GM21515 (cell line): ENCODE data around the gene RBFOX2.
"Not testable (repeated sequence)": the region's sequence is repeated elsewhere in the genome, so short reads cannot be mapped to it uniquely, and the experiment has no call there.

Source experiments
- ATAC-seq: cut with Tn5 transposase; IDR thresholded peaks from one replicate; pipeline ENCODE4 v1.9.1; 2021; ENCODE audit not compliant: unreplicated experiment

The RBFOX2 gene

GRCh38 chr22:35742342-35743100 is 286.1 kb downstream of the RBFOX2 start:
- no peak for ATAC-seq

GRCh38 chr22:35740616-35741015 is 288.0 kb downstream of the RBFOX2 start:
- no peak for ATAC-seq

GRCh38 chr22:35739931-35740380 is 288.7 kb downstream of the RBFOX2 start:
- no peak for ATAC-seq

- ATAC-seq, result no peak
Observed at GRCh38 chr22:35739076-35739930, 289.3 kb downstream of the RBFOX2 start.

- ATAC-seq, result not testable (repeated sequence)
Observed at GRCh38 chr22:35737886-35738285, 290.7 kb downstream of the RBFOX2 start.

GRCh38 chr22:35736701-35737100 is 291.9 kb downstream of the RBFOX2 start:
- ATAC-seq, result no peak

GRCh38 chr22:35736166-35736565 is 292.5 kb downstream of the RBFOX2 start:
- ATAC-seq, result no peak

GRCh38 chr22:35735542-35735941 is 293.1 kb downstream of the RBFOX2 start:
- ATAC-seq, result no peak

GRCh38 chr22:35734517-35734827 is 294.2 kb downstream of the RBFOX2 start:
- no peak for ATAC-seq

GRCh38 chr22:35733791-35734516 is 294.7 kb downstream of the RBFOX2 start:
- no peak for ATAC-seq

- ATAC-seq, result no peak
Observed at GRCh38 chr22:35733036-35733435, 295.6 kb downstream of the RBFOX2 start.

- ATAC-seq, result no peak
Observed at GRCh38 chr22:35732116-35732515, 296.5 kb downstream of the RBFOX2 start.

- ATAC-seq, result no peak
Observed at GRCh38 chr22:35731321-35731720, 297.3 kb downstream of the RBFOX2 start.

GRCh38 chr22:35729309-35729698 is 299.3 kb downstream of the RBFOX2 start:
- no peak for ATAC-seq

- ATAC-seq, result no peak
Observed at GRCh38 chr22:35728639-35729308, 299.9 kb downstream of the RBFOX2 start.

GRCh38 chr22:35727436-35727835 is 301.2 kb downstream of the RBFOX2 start:
- no peak for ATAC-seq

GRCh38 chr22:35726933-35727332 is 301.7 kb downstream of the RBFOX2 start:
- ATAC-seq, result no peak

GRCh38 chr22:35726398-35726797 is 302.2 kb downstream of the RBFOX2 start:
- ATAC-seq, result no peak

GRCh38 chr22:35725521-35725920 is 303.1 kb downstream of the RBFOX2 start:
- no peak for ATAC-seq

- ATAC-seq, result no peak
Observed at GRCh38 chr22:35721960-35722359, 306.7 kb downstream of the RBFOX2 start.
